ENCODE results near the gene TRERF1. TPM values are rescaled to one million over a fixed set of nuclear protein-coding genes. Genes with fewer than 3 reads are reported as not detected.

TRERF1 gene
- total RNA-seq, 1 donor from 2014 or later: 12.8 TPM

DNA sequence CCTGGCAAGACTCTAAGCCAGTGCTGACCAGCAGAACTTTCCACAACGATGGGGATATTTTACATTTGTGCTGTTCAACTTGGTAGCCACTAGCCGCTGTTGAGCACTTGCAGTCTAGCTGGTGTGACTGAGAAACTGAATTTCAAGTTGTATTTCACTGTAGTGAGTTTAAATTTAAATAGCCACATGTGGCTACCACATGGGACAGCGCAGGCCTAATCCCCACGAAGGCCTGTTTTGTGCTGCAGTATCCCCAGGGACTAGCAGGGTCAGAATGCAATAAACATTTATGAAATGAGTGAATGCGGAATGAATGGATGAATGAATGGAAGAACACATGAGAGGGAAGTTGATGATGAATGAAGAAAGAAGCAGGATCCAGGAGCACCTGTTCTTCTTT lies 115.8 kb downstream of the TRERF1 start:
- peaks cover 8% of the 10 kb centered on the region for H3K9me3 Mint-ChIP-seq (ENCODE audit: unreplicated experiment)
- peaks cover 10% of the 10 kb centered on the region for H3K27me3 Mint-ChIP-seq (ENCODE audit: unreplicated experiment)
- TF ChIP-seq, protein P1, sequence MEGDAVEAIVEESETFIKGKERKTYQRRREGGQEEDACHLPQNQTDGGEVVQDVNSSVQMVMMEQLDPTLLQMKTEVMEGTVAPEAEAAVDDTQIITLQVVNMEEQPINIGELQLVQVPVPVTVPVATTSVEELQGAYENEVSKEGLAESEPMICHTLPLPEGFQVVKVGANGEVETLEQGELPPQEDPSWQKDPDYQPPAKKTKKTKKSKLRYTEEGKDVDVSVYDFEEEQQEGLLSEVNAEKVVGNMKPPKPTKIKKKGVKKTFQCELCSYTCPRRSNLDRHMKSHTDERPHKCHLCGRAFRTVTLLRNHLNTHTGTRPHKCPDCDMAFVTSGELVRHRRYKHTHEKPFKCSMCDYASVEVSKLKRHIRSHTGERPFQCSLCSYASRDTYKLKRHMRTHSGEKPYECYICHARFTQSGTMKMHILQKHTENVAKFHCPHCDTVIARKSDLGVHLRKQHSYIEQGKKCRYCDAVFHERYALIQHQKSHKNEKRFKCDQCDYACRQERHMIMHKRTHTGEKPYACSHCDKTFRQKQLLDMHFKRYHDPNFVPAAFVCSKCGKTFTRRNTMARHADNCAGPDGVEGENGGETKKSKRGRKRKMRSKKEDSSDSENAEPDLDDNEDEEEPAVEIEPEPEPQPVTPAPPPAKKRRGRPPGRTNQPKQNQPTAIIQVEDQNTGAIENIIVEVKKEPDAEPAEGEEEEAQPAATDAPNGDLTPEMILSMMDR (IDR thresholded peaks at IDR 0.05; ENCODE audit: partially characterized antibody, unreplicated experiment): no peak
- no peaks in the 10 kb centered on the region for H3K36me3 Mint-ChIP-seq (ENCODE audit: unreplicated experiment)
- no peaks in the 10 kb centered on the region for H3K4me1 Mint-ChIP-seq (ENCODE audit: low read depth, unreplicated experiment)
- peak overlapping the region; percentile 67 for H3K27ac Mint-ChIP-seq (ENCODE audit: unreplicated experiment)
- no peak overlapping the region for H3K4me3 Mint-ChIP-seq (ENCODE audit: unreplicated experiment)
- DNase-seq: no peak

DNA sequence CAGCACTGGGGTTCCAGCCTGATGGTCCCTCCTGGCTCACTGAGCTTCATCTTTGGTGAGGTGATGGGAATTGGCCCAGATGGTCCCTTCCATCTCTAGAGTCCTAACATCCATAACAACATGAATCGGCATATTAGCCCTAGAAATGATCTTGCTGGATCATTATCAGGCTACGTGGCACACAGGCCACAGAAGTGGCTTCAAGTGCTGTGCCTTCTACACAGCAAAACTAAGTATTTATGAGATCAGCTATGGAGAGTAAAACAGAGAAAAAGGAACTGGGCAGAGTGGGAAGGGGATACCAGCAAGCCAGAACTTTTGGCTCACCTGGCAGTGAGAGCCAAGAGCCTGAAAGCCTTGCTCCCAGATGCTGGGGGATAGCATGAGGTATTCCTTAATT lies 116.9 kb downstream of the TRERF1 start:
- peaks cover 10% of the 10 kb centered on the region for H3K27me3 Mint-ChIP-seq (ENCODE audit: unreplicated experiment)

DNA sequence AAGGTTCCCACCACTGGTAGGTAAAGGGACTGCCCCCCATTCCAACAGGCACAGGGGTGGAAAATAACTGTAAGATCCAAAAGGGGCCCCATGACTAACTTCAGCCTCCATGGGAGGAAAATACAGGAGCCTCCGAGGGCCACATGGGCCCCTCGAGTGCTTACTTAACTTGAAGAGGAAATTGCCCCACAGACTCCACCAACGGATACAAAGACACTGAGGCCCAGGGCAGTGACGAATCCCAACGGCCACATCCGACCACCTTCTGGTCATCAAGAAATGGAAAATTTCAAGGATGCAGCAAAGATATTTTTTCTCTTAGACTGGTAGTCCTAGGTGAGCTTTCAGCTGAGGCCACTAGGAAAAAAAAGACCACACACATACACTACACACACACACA lies 118.1 kb downstream of the TRERF1 start:
- H3K27me3 Mint-ChIP-seq (ENCODE audit: unreplicated experiment): peaks cover 7% of the 10 kb centered on the region
- no peak overlapping the region for H3K27ac Mint-ChIP-seq (ENCODE audit: unreplicated experiment)
- H3K4me3 Mint-ChIP-seq (ENCODE audit: unreplicated experiment): no peak overlapping the region
- no peaks in the 10 kb centered on the region for H3K4me1 Mint-ChIP-seq (ENCODE audit: low read depth, unreplicated experiment)
- peaks cover 6% of the 10 kb centered on the region for H3K9me3 Mint-ChIP-seq (ENCODE audit: unreplicated experiment)
- TF ChIP-seq, protein P1 (IDR thresholded peaks at IDR 0.05; ENCODE audit: partially characterized antibody, unreplicated experiment): no peak
- DNase-seq: no peak
- no peaks in the 10 kb centered on the region for H3K36me3 Mint-ChIP-seq (ENCODE audit: unreplicated experiment)

More for the DNA sequence above, 116.9 kb downstream of the TRERF1 start:
- Mint-ChIP-seq H3K27ac (ENCODE audit: unreplicated experiment) (no peak overlapping the region), H3K9me3 (ENCODE audit: unreplicated experiment) (peaks cover 8% of the 10 kb centered on the region), H3K36me3 (ENCODE audit: unreplicated experiment) (no peaks in the 10 kb centered on the region), H3K4me3 (ENCODE audit: unreplicated experiment) (no peak overlapping the region), H3K4me1 (ENCODE audit: low read depth, unreplicated experiment) (no peaks in the 10 kb centered on the region)
- TF ChIP-seq, protein P1 (IDR thresholded peaks at IDR 0.05; ENCODE audit: partially characterized antibody, unreplicated experiment): no peak
- DNase-seq: no peak

DNA sequence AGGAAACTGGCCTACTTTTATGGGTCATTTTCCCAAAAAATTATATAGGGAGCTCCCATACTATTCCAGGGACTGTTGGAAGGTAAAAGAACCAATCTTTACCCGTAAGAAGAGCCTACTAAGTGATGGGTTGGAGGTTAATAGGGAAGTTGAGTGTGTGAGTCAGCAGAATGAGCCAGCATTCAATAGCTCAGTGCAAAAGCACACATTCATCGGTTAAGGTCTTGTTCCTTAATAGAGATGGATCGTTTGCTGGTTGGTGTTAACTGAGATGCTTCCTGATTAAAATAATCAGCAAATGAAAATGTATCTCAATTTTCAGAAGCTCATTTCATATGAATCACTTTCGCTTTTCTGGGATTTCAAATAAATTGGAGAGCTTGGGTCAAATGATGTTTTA lies 118.8 kb downstream of the TRERF1 start:
- no peak overlapping the region for H3K4me3 Mint-ChIP-seq (ENCODE audit: unreplicated experiment)
- H3K36me3 Mint-ChIP-seq (ENCODE audit: unreplicated experiment): no peaks in the 10 kb centered on the region
- H3K4me1 Mint-ChIP-seq (ENCODE audit: low read depth, unreplicated experiment): no peaks in the 10 kb centered on the region
- peaks cover 7% of the 10 kb centered on the region for H3K27me3 Mint-ChIP-seq (ENCODE audit: unreplicated experiment)
- H3K9me3 Mint-ChIP-seq (ENCODE audit: unreplicated experiment): peaks cover 2% of the 10 kb centered on the region
- TF ChIP-seq, protein P1 (IDR thresholded peaks at IDR 0.05; ENCODE audit: partially characterized antibody, unreplicated experiment): no peak
- DNase-seq: no peak
- no peak overlapping the region for H3K27ac Mint-ChIP-seq (ENCODE audit: unreplicated experiment)

DNA sequence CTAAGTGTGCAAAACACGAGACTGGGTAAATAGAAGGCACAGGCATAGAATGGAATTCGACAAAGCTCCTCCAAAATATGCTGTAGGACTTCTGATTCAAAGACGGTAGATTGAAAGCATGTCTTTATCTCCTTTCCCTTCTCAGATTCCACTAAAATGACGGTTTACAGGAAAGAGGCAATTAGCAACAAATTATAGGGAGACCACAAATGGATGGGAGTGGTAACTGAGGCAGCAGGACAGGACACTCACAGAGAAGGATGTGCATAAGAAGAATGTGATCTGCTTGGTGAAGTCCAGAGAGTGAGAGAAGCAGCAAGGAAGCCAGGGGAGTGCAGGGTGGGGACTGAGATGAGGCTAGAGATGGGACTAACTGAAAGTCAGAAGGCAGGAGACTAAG lies 120.7 kb downstream of the TRERF1 start:
- H3K27ac Mint-ChIP-seq (ENCODE audit: unreplicated experiment): no peak overlapping the region
- no peak overlapping the region for H3K4me3 Mint-ChIP-seq (ENCODE audit: unreplicated experiment)
- peaks cover 5% of the 10 kb centered on the region for H3K27me3 Mint-ChIP-seq (ENCODE audit: unreplicated experiment)
- H3K36me3 Mint-ChIP-seq (ENCODE audit: unreplicated experiment): no peaks in the 10 kb centered on the region
- DNase-seq: no peak
- TF ChIP-seq, protein P1 (IDR thresholded peaks at IDR 0.05; ENCODE audit: partially characterized antibody, unreplicated experiment): no peak
- no peaks in the 10 kb centered on the region for H3K9me3 Mint-ChIP-seq (ENCODE audit: unreplicated experiment)
- H3K4me1 Mint-ChIP-seq (ENCODE audit: low read depth, unreplicated experiment): no peaks in the 10 kb centered on the region
